ENCODE data around the gene KRT34.

GRCh38 chr17:41429667-41430066 lies 47.6 kb upstream of the KRT34 start:
- TF ChIP-seq CTCF (IDR thresholded peaks at IDR 0.05; ENCODE audit: low read depth, low read length): no peak
- TF ChIP-seq POLR2A (IDR thresholded peaks at IDR 0.05; ENCODE audit: extremely low read depth, insufficient read length): no peak
- no peak for TF ChIP-seq MAX (IDR thresholded peaks at IDR 0.05; ENCODE audit: low read depth, low read length)
